H1 (cell line): ENCODE results near the gene SPAG16. TPM values are rescaled to one million over a fixed set of nuclear protein-coding genes. Genes with fewer than 3 reads are reported as not detected.

ENCODE experiments used
- MAFK ChIP-seq: IDR thresholded peaks from 2 replicates; pipeline ENCODE4 v1.6.1; 2012; ENCODE audit warnings: low read depth, mild to moderate bottlenecking, improper control_type of control experiment, low read length
- polyA plus RNA-seq, 7 experiments: library from polyadenylated mRNA; depleted of rRNA in 3 of 7; stranded (reverse) in 5 of 7; unstranded in 2 of 7; fragments of >200 nt in 5 of 7; fragments of 200-250 nt in 2 of 7; gene quantifications; 1 replicate in 5 of 7; 2 replicates in 1 of 7; 4 replicates in 1 of 7; pipeline versions ENCODE4 v1.2.1 to v1.2.3, GENCODE V29; 2011 to 2013; ENCODE audit warnings: missing spikeins in 2 of 7, mixed read lengths in 2 of 7
- total RNA-seq: library from RNA; stranded (reverse); fragmentation: NEBNext Ultra II Directional; extraction: Animal tissue kit (Norgen Biotek cat#: 25700); gene quantifications from 2 replicates; pipeline ENCODE4 v1.2.1, GENCODE V29; 2021
- TF ChIP-seq, protein P1 (sequence below): IDR thresholded peaks from 2 replicates; pipeline ENCODE4 v1.6.1; 2011; ENCODE audit warnings: low read length, improper control_type of control experiment

SPAG16 gene
- total and polyA plus RNA-seq, 2 of the 8 experiments (the other 6 are each of a cell fraction or from before 2014, with no cell fraction given), result 6.0 to 14.9 TPM

DNA sequence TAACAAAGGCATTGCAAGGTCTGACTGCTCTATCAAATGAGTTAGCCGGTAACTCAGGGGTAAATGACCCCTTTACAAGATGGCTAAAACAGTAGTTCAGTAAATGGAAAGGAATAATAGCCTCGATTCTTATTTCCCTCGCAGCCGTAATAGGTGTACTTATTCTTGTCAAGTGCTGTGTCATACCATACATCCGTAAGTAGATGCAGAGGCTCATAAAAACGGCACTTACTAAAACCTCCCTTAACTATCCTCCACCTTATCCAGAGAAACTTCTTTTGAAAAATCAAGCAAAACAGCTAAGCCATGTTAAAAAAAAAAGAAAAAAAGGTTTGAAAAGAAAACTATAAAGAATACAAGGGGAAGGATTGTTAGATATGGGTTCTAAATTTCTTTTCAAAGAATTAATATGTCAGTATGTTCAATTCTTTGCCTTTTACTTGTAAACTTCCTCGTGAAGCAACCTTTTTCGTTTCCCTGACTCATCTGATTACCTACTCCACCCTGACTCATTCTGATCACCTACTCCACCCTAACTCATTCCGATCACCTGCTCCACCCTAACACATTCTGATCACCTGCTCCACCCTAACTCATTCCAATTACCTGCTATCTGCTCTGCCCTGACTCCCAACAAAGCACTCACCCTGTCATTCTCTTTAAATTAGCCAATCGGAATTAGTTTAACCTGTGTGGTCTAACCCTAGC lies 127.5 kb downstream of the SPAG16 start (continued):
- TF ChIP-seq, protein P1, sequence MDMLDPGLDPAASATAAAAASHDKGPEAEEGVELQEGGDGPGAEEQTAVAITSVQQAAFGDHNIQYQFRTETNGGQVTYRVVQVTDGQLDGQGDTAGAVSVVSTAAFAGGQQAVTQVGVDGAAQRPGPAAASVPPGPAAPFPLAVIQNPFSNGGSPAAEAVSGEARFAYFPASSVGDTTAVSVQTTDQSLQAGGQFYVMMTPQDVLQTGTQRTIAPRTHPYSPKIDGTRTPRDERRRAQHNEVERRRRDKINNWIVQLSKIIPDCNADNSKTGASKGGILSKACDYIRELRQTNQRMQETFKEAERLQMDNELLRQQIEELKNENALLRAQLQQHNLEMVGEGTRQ, result no peak
- TF ChIP-seq MAFK, result no peak
